Activated CD4-positive, alpha-beta T cell treated with anti-CD3 and anti-CD28 coated beads, Interleukin-2, amount 50 U/mL, for 16 hours (primary cell): ENCODE results near the gene EPHB6.

Experiments used
- DNase-seq: peaks from one replicate; pipeline ENCODE4 v3.0.0-alpha.2; 2020

Gene EPHB6

DNA sequence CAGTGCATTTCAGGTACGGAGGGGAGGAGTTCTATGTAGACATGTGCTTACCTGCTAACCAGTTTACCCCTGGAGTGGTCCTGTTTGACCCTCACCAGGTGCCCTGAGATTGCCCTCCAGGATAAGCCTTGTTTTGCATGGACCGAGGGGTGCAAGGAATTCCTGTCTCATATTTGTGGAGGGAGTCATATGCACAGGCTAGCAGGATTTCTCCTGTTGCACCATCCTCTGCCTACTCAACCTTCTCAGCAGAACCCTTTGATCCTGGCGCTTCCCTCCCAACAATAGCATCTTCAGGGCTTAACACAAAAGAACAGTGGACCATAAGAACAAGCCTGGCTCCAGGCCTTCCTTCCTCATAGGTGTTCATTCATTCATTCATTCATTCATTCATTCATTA is 23.4 kb downstream of the EPHB6 start:
- no peak for DNase-seq

DNA sequence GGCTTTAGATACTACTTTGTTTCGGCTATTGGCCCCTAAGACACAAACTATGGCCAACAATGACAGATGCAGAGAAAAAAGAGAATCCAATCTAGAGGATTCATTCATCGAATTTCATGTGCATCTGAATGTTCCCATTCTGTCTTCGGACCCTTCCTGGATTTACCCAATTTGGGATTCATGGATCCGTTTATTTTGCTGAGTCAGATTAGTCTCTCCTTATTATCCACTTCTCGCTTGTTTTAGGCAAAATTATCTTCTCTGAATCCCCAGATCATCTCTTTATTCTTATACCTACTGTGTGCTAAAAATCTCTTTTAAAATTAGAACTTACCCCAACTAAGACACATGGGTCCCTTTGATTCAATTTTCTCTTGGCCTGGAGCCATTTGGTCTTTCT is 24.2 kb downstream of the EPHB6 start:
- DNase-seq, result no peak

- peak; percentile 48 for DNase-seq
Observed at GRCh38 chr7:142880876-142881505, 26.1 kb downstream of the EPHB6 start.

GRCh38 chr7:142881586-142882337 is 26.9 kb downstream of the EPHB6 start:
- DNase-seq, result no peak

GRCh38 chr7:142882338-142882678 is 27.4 kb downstream of the EPHB6 start:
- no peak for DNase-seq

DNA sequence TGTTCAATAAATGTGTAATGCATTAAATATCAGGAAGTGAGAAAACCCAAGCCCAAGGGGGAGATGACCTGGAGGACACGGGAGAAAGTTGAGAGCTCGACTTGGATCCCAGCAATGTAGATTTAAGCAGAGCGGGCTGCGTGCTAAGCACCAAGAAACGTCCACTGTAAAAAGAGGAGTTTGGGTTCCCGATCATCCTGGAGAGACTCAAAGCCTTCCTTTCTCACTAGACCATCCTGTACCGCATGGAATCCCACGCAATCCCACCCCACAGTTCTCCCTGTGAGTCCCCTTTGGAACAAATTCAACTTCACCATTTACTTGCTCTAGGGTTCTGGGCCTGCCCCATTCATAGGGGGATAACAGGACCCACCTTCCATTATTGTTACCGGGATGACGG is 28.3 kb downstream of the EPHB6 start:
- no peak for DNase-seq

- no peak for DNase-seq
Observed at GRCh38 chr7:142883571-142884285, 28.9 kb downstream of the EPHB6 start.

GRCh38 chr7:142884286-142884640 is 29.4 kb downstream of the EPHB6 start:
- no peak for DNase-seq

DNA sequence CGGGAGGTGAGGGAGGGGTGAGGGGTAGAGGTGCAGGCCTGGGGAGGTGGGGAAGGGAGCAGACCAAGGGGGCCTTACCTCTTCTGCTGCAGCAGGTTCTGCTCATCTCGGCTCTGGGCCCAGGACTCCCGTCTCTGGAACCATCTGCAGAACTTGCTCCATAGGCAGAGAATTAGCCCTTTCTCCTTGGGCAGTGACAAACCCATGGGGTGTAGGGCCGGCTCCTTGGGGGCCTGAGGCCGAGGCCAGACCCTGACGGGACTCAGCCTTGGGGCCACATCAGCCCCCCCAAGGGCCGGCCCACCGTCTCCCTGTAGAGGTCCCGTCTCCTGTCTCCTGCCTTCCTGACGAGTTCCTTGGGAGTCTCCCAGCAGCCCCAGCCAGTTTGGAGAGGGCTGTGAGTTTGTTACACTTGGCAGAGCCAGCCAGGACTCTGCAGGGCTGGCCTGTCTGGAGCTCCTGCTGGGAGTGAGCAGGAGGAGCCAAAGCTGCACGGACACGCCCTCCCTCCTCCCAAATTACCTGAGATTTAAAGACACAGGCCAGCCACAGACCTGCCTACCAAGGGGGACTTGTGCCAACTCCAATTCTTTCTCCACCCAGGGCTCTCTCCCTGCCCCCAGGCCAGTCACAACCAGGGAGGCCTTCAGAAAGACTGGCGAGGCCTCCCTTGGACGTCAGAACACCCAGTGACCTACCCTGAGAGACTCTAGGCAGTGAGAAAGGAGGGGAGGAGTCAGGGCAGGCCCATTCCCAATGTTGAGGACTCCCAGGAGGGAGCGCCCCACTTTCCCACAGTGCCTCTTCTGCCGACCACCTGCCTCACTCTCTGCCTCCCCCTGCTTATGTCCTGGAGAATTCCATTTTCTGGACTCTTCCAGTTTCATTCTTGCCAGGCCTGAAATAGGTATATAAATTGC is 30.7 kb downstream of the EPHB6 start, which contains the start of gene TRPV6:
TRPV6 (minus strand) TSS at position 435 of the 920 bp plus-strand sequence.
- no peak for DNase-seq

- DNase-seq, result no peak
Observed at GRCh38 chr7:142886866-142887265, 32.0 kb downstream of the EPHB6 start.

DNA sequence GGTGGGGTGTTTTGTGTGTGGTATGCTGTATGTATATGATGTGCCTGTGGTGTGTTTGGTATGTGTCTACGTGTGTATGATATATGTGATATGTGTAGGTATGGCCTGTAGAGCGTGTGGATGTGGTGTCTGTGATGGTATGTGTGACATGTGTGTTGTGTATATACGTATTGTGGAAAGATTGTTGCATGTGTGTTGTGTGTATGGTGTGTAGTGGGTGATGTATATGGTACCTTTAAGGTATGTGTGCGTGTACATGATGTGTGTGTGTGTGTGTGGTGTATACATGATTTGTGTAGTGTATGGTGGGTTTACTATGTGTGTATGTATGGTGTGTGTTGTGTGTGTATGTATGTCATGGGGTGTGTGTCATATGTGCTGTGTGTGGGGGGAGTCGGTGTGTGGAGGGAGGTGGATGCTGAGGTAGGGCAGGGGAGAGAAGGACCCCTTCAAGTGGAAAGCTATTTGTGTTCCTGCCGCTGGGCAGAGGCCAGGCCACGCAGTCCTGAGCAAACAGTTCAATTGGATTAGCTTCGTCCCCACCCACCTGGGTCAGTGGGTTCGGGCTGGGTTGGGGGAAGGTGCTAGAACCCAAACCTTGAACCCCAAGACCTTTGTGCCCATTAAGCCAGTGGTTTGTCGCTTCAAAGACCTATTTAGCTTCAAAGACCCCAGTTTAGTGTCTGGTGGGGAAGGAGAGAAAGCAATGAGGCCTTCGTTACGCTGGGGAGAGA is 32.6 kb downstream of the EPHB6 start:
- no peak for DNase-seq

- DNase-seq, result no peak
Observed at GRCh38 chr7:142889816-142890215, 34.9 kb downstream of the EPHB6 start.

GRCh38 chr7:142890874-142891485 is 36.1 kb downstream of the EPHB6 start:
- DNase-seq, result no peak

DNA sequence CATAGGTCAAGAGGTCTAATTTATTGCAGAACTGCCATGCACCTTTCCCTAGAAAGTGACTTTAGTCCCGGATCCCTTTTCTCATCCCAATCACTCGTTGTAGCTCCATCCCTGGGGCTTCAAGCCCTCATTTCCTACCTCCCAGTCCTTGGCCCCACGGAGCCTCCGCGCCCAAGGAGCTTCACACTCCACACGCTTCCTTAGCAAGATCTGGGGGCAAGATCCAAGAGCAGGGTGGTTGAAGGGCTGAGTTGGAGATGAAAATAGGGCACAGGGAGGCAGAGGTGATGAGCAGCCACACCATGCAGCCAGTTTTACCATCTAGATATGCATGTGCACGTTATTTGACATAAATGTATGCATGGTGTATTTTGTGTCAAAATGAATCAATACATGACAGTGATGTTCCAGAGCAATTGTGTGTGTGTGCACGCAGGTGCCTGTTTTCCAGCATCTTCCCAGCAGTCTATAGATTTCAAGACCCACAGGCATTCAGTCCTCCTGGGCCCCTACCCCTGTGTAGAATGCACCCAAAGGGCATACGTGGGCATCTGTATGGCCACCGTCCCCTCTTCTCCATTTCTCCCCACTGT is 36.7 kb downstream of the EPHB6 start:
- DNase-seq, result no peak

DNA sequence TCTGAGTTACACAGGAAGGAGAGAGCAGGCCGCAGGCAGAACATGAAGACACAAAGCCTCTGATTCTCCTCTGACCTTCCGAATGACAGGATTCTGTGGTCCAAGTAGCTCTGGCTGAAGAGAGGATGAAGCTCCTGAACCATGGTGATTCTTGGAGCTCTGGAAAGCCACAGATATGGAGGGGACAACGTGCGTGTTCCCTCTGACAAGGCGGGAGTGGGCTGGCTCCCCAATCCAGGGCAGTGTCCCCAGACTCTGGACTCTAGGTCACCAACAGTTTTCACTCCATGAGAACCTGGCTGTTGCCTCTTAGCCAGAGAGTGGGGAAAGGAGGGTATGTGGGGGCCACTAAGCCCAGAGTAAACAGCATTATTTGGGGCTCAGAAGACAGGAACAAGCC is 38.1 kb downstream of the EPHB6 start:
- no peak for DNase-seq

- DNase-seq, result no peak
Observed at GRCh38 chr7:142894112-142894984, 39.5 kb downstream of the EPHB6 start.

DNA sequence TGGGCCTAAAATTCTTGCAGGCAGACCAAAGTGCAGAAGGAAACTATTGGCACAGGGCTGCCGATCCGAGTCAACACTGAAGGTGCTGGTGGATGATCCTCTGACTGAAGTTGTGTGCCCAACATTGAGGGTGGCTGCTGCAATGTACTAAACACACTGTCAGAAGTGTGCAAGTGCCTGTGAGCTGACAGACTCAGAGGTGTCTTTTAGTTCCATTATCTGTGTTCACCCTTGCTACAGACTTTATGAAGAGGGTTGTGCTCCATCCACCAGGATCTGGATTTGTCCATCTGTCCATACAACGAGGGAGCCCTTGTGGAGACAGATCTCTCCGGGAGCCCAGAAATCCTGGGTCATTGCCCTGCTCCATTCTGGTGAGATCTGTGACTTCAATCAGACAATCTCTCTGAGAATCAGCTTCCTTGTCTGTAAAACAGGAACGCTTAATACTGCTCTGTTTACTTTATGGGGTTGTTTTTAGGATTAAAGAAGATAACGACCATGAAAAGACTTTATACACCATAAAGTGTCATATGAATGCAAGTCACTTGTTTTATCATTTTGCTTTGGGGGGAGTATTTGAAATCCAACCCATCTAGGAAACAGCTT is 40.2 kb downstream of the EPHB6 start:
- no peak for DNase-seq

DNA sequence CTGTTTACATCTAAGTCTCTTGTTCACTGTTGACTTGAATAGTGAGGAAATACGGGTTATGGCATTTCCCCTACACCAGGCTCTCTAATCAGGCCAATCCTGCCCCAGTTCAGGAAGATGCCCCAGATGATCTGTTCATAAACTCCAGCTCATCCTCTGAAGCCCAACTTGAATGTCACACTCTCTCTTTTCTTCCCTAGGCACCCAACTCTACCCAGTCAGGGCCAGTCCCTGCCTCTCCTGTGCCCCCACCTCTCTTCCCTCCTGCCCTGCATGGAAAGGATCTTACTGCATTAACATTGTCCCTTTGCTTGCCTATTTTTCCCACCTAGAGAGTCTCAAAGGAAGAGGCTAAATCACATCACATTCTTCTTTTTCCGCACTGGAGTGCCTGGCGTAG is 41.3 kb downstream of the EPHB6 start:
- DNase-seq, result no peak

DNA sequence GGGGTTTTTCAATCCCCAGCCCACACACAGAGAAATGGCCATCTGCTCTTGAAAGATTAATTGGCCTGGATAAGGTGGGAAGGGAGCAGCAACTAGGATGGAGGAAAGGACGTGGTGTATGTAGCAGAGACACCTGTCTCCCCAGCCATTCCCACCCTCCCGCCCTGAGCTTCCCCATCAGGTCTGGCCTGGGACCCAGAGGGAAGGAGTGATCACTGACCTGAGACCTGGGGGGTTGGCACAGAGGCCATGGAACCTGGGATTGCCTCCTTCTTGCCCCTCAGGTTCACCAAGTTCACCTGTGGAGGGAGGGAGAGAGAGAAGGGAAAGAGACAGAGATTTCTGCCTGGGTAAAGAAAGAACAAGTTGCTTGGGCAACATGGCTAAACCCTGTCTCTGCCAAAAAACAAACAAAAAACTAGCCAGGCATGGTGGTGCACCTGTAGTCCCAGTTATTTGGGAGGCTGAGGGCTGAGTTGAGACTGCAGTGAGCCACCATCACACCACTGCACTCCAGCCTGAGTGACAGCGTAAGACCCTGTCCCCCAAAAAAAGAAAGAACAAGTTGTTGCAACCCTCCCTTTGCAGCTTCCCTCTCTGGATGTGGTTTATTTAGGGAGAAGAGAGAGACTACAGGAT is 42.0 kb downstream of the EPHB6 start:
- DNase-seq, result no peak

- no peak for DNase-seq
Observed at GRCh38 chr7:142897691-142898090, 42.8 kb downstream of the EPHB6 start.
